Mucosa of gallbladder (tissue), 1 donor: ENCODE data around the gene ZSWIM5. TPM values are rescaled to one million over a fixed set of nuclear protein-coding genes. Genes with fewer than 3 reads are reported as not detected.

Experiments
- DNase-seq: peaks from one replicate; pipeline ENCODE4 v3.0.0-alpha.2; 2020; ENCODE audit warnings: low spot score
- total RNA-seq: library from RNA; stranded (reverse); gene quantifications from one replicate; pipeline ENCODE4 v1.2.1, GENCODE V29; 2021
- donor health status: DM: no; HTN: no; CAD: no.

ZSWIM5 gene
- total RNA-seq, 1 donor from 2014 or later = 4.4 TPM

- DNase-seq = no peak
Observed at GRCh38 chr1:45032837-45033236, 173.6 kb downstream of the ZSWIM5 start.

GRCh38 chr1:45026446-45026845 lies 180.0 kb downstream of the ZSWIM5 start:
- DNase-seq = no peak

- DNase-seq = no peak
Observed at GRCh38 chr1:45023663-45024062, 182.7 kb downstream of the ZSWIM5 start.

GRCh38 chr1:45018599-45019230 lies 187.7 kb downstream of the ZSWIM5 start:
- peak; percentile 63 for DNase-seq

- DNase-seq = no peak
Observed at GRCh38 chr1:45016767-45017166, 189.6 kb downstream of the ZSWIM5 start.

GRCh38 chr1:45016090-45016697 lies 190.2 kb downstream of the ZSWIM5 start:
- no peak for DNase-seq

GRCh38 chr1:45015683-45016082 lies 190.7 kb downstream of the ZSWIM5 start:
- no peak for DNase-seq

GRCh38 chr1:45014321-45015028 lies 191.9 kb downstream of the ZSWIM5 start:
- DNase-seq = peak; percentile 84

GRCh38 chr1:45013551-45014209 lies 192.7 kb downstream of the ZSWIM5 start:
- DNase-seq = no peak

GRCh38 chr1:45012639-45013278 lies 193.6 kb downstream of the ZSWIM5 start:
- peak; percentile 51 for DNase-seq

- DNase-seq = peak; percentile 95
Observed at GRCh38 chr1:45011837-45012638, 194.4 kb downstream of the ZSWIM5 start, which contains the start of gene UROD. Gene UROD (plus strand): TSS chr1:45012254. CDS start chr1:45012266, 12 bp downstream.

- DNase-seq = peak; percentile 83
Observed at GRCh38 chr1:45010855-45011811, 195.3 kb downstream of the ZSWIM5 start, which contains the start of gene HECTD3. Gene HECTD3 (minus strand): TSS chr1:45011324. CDS start chr1:45011257, 67 bp downstream.

GRCh38 chr1:45009956-45010854 lies 196.2 kb downstream of the ZSWIM5 start:
- DNase-seq = peak; percentile 25

- DNase-seq = no peak
Observed at GRCh38 chr1:45009296-45009865, 197.0 kb downstream of the ZSWIM5 start.

GRCh38 chr1:45008516-45008915 lies 197.9 kb downstream of the ZSWIM5 start:
- no peak for DNase-seq

GRCh38 chr1:45008076-45008475 lies 198.3 kb downstream of the ZSWIM5 start:
- no peak for DNase-seq

GRCh38 chr1:45007311-45007710 lies 199.1 kb downstream of the ZSWIM5 start:
- DNase-seq = no peak

- no peak for DNase-seq
Observed at GRCh38 chr1:45005761-45006160, 200.6 kb downstream of the ZSWIM5 start.
